ENCODE results near the gene PRKCZ. TPM values are rescaled to one million over a fixed set of nuclear protein-coding genes. Genes with fewer than 3 reads are reported as not detected.

Gene PRKCZ
- total and polyA plus RNA-seq, 9 of the 15 experiments (the other 6 are each of a cell fraction or from before 2014, with no cell fraction given): 0.07 to 3.1 (median 1.3) TPM

- peak; percentile 59; the same call in 1 of the 2 replicates for TF ChIP-seq ZNF584 (CRISPR knock-in tag; IDR thresholded peaks at IDR 0.05; ENCODE audit: low read depth)
- TF ChIP-seq NCOA2 (IDR thresholded peaks at IDR 0.05; ENCODE audit: partially characterized antibody in 2 of 2): no peak
- no peak for TF ChIP-seq PHF21A (IDR thresholded peaks at IDR 0.05; ENCODE audit: borderline replicate concordance, low read depth)
- peak; percentile 80; the same call in 1 of the 2 replicates for TF ChIP-seq SAFB (IDR thresholded peaks at IDR 0.05; ENCODE audit: borderline replicate concordance, low read depth, low read length)
- TF ChIP-seq FOXP1 (CRISPR knock-in tag; IDR thresholded peaks at IDR 0.05): 0 out of 2 replicates have a peak, but pooled peaks have one; percentile 37
- TF ChIP-seq ZNF224 (CRISPR knock-in tag; IDR thresholded peaks at IDR 0.05): no peak
- TF ChIP-seq ZBTB1 (CRISPR knock-in tag; IDR thresholded peaks at IDR 0.05; ENCODE audit: borderline replicate concordance, low read depth): no peak
- TF ChIP-seq DIDO1 (tag; IDR thresholded peaks at IDR 0.05; ENCODE audit: low read depth): no peak
- peak in 1 of 2 experiments; percentile 90; a peak in 2 of 4 replicates for TF ChIP-seq TEAD1 (CRISPR knock-in tag; IDR thresholded peaks at IDR 0.05)
- TF ChIP-seq KDM2B (CRISPR knock-in tag; IDR thresholded peaks at IDR 0.05): peak; percentile 79; the same call in 1 of the 2 replicates
- TF ChIP-seq FOXA3 (CRISPR knock-in tag; conservative IDR thresholded peaks at IDR 0.05 in 1 of 2, IDR thresholded peaks at IDR 0.05 in 1 of 2): no peak
- TF ChIP-seq PCBP1 (IDR thresholded peaks at IDR 0.05; ENCODE audit: low read depth, low read length, poor library complexity, severe bottlenecking): no peak
- TF ChIP-seq TBP (optimal IDR thresholded peaks at IDR 0.05; ENCODE audit: low read depth, low read length): no peak
- TF ChIP-seq ILK (tag; IDR thresholded peaks at IDR 0.05; ENCODE audit: borderline replicate concordance, low read depth): no peak
- TF ChIP-seq RBM15 (IDR thresholded peaks at IDR 0.05; ENCODE audit: insufficient read depth, low read length): no peak
- no peak for TF ChIP-seq ZHX1 (conservative IDR thresholded peaks at IDR 0.05; ENCODE audit: low read length)
- no peak for TF ChIP-seq CBFA2T3 (IDR thresholded peaks at IDR 0.05)
- no peak for TF ChIP-seq SIX5 (IDR thresholded peaks at IDR 0.05; ENCODE audit: borderline replicate concordance in 1 of 2, insufficient read depth in 1 of 2, low read depth in 1 of 2, low read length in 2 of 2)
- no peak for TF ChIP-seq SOX6 (IDR thresholded peaks at IDR 0.05)
- TF ChIP-seq ILF3 (IDR thresholded peaks at IDR 0.05; ENCODE audit: borderline replicate concordance): no peak
- TF ChIP-seq ZNF740 (CRISPR knock-in tag; IDR thresholded peaks at IDR 0.05): no peak
- TF ChIP-seq ZNF740 (tag; IDR thresholded peaks at IDR 0.05): no peak
- no peak for TF ChIP-seq LARP7 (IDR thresholded peaks at IDR 0.05)
- peak; percentile 70; the same call in 1 of the 2 replicates for TF ChIP-seq ZNF766 (CRISPR knock-in tag; conservative IDR thresholded peaks at IDR 0.05)
- peak; percentile 90 for TF ChIP-seq TARDBP (IDR thresholded peaks at IDR 0.05)
- no peak for TF ChIP-seq TRIM24 (IDR thresholded peaks at IDR 0.05)
These were observed 162.6 kb downstream of the PRKCZ start (continued) for GRCh38 chr1:2212532-2213491.
